DND-41 (cell line): ENCODE measurements around the gene MGAT5B.

Experiments
- EZH2 ChIP-seq: IDR thresholded peaks from 3 replicates; pipeline ENCODE4 v1.6.1; 2012; ENCODE audit warnings: borderline replicate concordance, low read depth, mild to moderate bottlenecking, moderate library complexity, low read length, inconsistent platforms; ENCODE audit not compliant: severe bottlenecking
- TF ChIP-seq, protein P1 (sequence below): IDR thresholded peaks from 2 replicates; pipeline ENCODE4 v1.5.1; 2012; ENCODE audit warnings: borderline replicate concordance, low read length, moderate library complexity, mild to moderate bottlenecking; ENCODE audit not compliant: poor library complexity, severe bottlenecking; ENCODE audit errors: extremely low read depth

GRCh38 chr17:76903631-76904030 lies 35.4 kb downstream of the MGAT5B start:
- TF ChIP-seq, protein P1, sequence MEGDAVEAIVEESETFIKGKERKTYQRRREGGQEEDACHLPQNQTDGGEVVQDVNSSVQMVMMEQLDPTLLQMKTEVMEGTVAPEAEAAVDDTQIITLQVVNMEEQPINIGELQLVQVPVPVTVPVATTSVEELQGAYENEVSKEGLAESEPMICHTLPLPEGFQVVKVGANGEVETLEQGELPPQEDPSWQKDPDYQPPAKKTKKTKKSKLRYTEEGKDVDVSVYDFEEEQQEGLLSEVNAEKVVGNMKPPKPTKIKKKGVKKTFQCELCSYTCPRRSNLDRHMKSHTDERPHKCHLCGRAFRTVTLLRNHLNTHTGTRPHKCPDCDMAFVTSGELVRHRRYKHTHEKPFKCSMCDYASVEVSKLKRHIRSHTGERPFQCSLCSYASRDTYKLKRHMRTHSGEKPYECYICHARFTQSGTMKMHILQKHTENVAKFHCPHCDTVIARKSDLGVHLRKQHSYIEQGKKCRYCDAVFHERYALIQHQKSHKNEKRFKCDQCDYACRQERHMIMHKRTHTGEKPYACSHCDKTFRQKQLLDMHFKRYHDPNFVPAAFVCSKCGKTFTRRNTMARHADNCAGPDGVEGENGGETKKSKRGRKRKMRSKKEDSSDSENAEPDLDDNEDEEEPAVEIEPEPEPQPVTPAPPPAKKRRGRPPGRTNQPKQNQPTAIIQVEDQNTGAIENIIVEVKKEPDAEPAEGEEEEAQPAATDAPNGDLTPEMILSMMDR, result no peak
- TF ChIP-seq EZH2, result no peak
